ENCODE data around the gene FBN3.

The FBN3 gene

GRCh38 chr19:8046569-8047165 lies 102.7 kb downstream of the FBN3 start:
- TF ChIP-seq FOXP2 (optimal IDR thresholded peaks at IDR 0.05; ENCODE audit: control extremely low read depth, extremely low read length, insufficient read depth) (no peak), EZH2 (IDR thresholded peaks at IDR 0.05) (no peak)
- H3K9me3 ChIP-seq (ENCODE audit: low read depth, low read length), result no peaks in the 10 kb centered on the region
- no peak overlapping the region for H3K9ac ChIP-seq (ENCODE audit: insufficient read length)
- no peak overlapping the region for H3K4me3 ChIP-seq
- DNase-seq (ENCODE audit: low read depth, low spot score), result no peak
- H3K36me3 ChIP-seq (ENCODE audit: insufficient read depth, low read length), result no peaks in the 10 kb centered on the region
- H3K27ac ChIP-seq, result no peak overlapping the region

GRCh38 chr19:8045872-8046568 lies 103.4 kb downstream of the FBN3 start:
- H3K27ac ChIP-seq, result no peak overlapping the region
- H3K9ac ChIP-seq (ENCODE audit: insufficient read length), result no peak overlapping the region
- DNase-seq (ENCODE audit: low read depth, low spot score), result no peak

GRCh38 chr19:8044018-8044417 lies 105.4 kb downstream of the FBN3 start:
- TF ChIP-seq EZH2 (IDR thresholded peaks at IDR 0.05) (no peak), POLR2AphosphoS5 (IDR thresholded peaks at IDR 0.05; ENCODE audit: borderline replicate concordance, low read depth, low read length) (no peak), FOXP2 (optimal IDR thresholded peaks at IDR 0.05; ENCODE audit: control extremely low read depth, extremely low read length, insufficient read depth) (no peak)
- no peak for DNase-seq (ENCODE audit: low read depth, low spot score)
- H3K36me3 ChIP-seq (ENCODE audit: insufficient read depth, low read length), result no peaks in the 10 kb centered on the region
- H3K27ac ChIP-seq, result no peak overlapping the region
- no peak overlapping the region for H3K9ac ChIP-seq (ENCODE audit: insufficient read length)
- no peak overlapping the region for H3K4me3 ChIP-seq
- no peaks in the 10 kb centered on the region for H3K9me3 ChIP-seq (ENCODE audit: low read depth, low read length)

More at GRCh38 chr19:8045872-8046568, 103.4 kb downstream of the FBN3 start:
- TF ChIP-seq POLR2AphosphoS5 (IDR thresholded peaks at IDR 0.05; ENCODE audit: borderline replicate concordance, low read depth, low read length) (no peak), EZH2 (IDR thresholded peaks at IDR 0.05) (no peak), FOXP2 (optimal IDR thresholded peaks at IDR 0.05; ENCODE audit: control extremely low read depth, extremely low read length, insufficient read depth) (no peak)
- no peaks in the 10 kb centered on the region for H3K9me3 ChIP-seq (ENCODE audit: low read depth, low read length)
- H3K4me3 ChIP-seq, result no peak overlapping the region
- H3K36me3 ChIP-seq (ENCODE audit: insufficient read depth, low read length), result no peaks in the 10 kb centered on the region

DNA sequence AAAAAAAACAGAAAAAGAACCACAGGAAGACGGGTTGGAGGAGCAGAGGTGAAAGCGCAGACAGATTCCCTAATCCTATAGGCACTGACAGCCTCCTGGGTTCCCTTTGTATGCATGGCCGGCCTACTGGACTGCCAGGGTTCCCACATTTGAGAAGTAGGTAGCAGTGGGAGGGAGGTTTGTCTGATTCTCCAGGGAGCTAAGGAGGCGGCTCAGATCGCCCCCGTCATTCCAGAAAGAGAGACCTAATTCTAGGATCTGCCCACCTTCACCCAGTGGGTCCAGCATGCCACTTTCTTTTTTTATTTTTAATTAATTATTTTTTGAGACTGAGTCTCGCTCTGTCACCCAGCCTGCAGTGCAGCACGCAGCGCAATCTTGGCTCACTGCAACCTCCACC lies 106.5 kb downstream of the FBN3 start:
- H3K9me3 ChIP-seq (ENCODE audit: low read depth, low read length), result no peaks in the 10 kb centered on the region
- TF ChIP-seq EZH2 (IDR thresholded peaks at IDR 0.05) (no peak), FOXP2 (optimal IDR thresholded peaks at IDR 0.05; ENCODE audit: control extremely low read depth, extremely low read length, insufficient read depth) (no peak), POLR2AphosphoS5 (IDR thresholded peaks at IDR 0.05; ENCODE audit: borderline replicate concordance, low read depth, low read length) (no peak)

GRCh38 chr19:8041531-8041931 lies 107.9 kb downstream of the FBN3 start:
- H3K36me3 ChIP-seq (ENCODE audit: insufficient read depth, low read length), result no peaks in the 10 kb centered on the region
- H3K4me3 ChIP-seq, result no peak overlapping the region
- no peak for DNase-seq (ENCODE audit: low read depth, low spot score)
- TF ChIP-seq EZH2 (IDR thresholded peaks at IDR 0.05) (no peak), POLR2AphosphoS5 (IDR thresholded peaks at IDR 0.05; ENCODE audit: borderline replicate concordance, low read depth, low read length) (no peak), FOXP2 (optimal IDR thresholded peaks at IDR 0.05; ENCODE audit: control extremely low read depth, extremely low read length, insufficient read depth) (no peak)
- no peaks in the 10 kb centered on the region for H3K9me3 ChIP-seq (ENCODE audit: low read depth, low read length)
- no peak overlapping the region for H3K27ac ChIP-seq
- H3K9ac ChIP-seq (ENCODE audit: insufficient read length), result no peak overlapping the region

More for the DNA sequence above, 106.5 kb downstream of the FBN3 start:
- DNase-seq (ENCODE audit: low read depth, low spot score), result no peak
- Histone ChIP-seq H3K27ac (no peak overlapping the region), H3K4me3 (no peak overlapping the region), H3K36me3 (ENCODE audit: insufficient read depth, low read length) (no peaks in the 10 kb centered on the region), H3K9ac (ENCODE audit: insufficient read length) (no peak overlapping the region)

GRCh38 chr19:8039231-8039630 lies 110.2 kb downstream of the FBN3 start:
- no peak for DNase-seq (ENCODE audit: low read depth, low spot score)
- Histone ChIP-seq H3K9me3 (ENCODE audit: low read depth, low read length) (no peaks in the 10 kb centered on the region), H3K9ac (ENCODE audit: insufficient read length) (no peak overlapping the region), H3K4me3 (no peak overlapping the region), H3K36me3 (ENCODE audit: insufficient read depth, low read length) (no peaks in the 10 kb centered on the region), H3K27ac (no peak overlapping the region)
- no peak for TF ChIP-seq FOXP2 (optimal IDR thresholded peaks at IDR 0.05; ENCODE audit: control extremely low read depth, extremely low read length, insufficient read depth)
- TF ChIP-seq EZH2 (IDR thresholded peaks at IDR 0.05), result no peak
- TF ChIP-seq POLR2AphosphoS5 (IDR thresholded peaks at IDR 0.05; ENCODE audit: borderline replicate concordance, low read depth, low read length), result no peak

GRCh38 chr19:8038815-8039214 lies 110.6 kb downstream of the FBN3 start:
- Histone ChIP-seq H3K9me3 (ENCODE audit: low read depth, low read length) (no peaks in the 10 kb centered on the region), H3K36me3 (ENCODE audit: insufficient read depth, low read length) (no peaks in the 10 kb centered on the region), H3K27ac (no peak overlapping the region), H3K9ac (ENCODE audit: insufficient read length) (no peak overlapping the region), H3K4me3 (no peak overlapping the region)
- DNase-seq (ENCODE audit: low read depth, low spot score), result no peak
- no peak for TF ChIP-seq POLR2AphosphoS5 (IDR thresholded peaks at IDR 0.05; ENCODE audit: borderline replicate concordance, low read depth, low read length)
- TF ChIP-seq EZH2 (IDR thresholded peaks at IDR 0.05), result no peak
- no peak for TF ChIP-seq FOXP2 (optimal IDR thresholded peaks at IDR 0.05; ENCODE audit: control extremely low read depth, extremely low read length, insufficient read depth)

DNA sequence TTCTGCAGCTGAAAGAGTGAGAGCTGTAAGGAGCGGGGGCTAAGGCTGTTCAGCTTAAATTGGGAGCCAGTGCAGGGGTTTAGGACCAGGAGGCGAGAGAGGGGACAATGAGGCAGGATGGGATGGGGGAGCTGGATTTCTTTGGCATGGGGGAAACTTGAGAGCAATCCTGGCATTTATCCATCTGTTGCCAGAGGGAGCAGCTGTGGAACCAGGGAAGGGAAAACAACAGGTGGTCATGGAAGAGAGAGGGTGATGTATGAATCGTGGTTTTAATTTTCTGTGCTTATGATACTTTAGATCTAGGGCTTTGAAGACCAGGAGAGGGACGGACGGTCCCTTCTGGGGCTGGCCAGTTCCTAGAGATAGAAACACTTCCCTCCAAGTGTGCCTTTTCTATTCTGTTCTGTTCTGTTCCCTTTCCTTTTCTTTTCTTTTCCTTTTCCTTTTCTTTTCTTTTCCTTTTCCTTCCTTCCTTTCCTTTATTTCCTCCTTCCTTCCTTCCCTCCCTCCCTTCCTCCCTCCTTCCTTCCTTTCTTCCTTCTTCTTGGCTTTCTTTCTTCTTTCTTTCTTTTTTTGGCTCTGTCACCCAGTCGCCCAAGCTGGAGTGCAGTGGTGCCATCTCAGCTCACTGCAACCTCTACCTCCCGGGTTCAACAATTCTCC lies 112.8 kb downstream of the FBN3 start:
- DNase-seq (ENCODE audit: low read depth, low spot score), result no peak

More for the DNA sequence above, 112.8 kb downstream of the FBN3 start:
- Histone ChIP-seq H3K9me3 (ENCODE audit: low read depth, low read length) (no peaks in the 10 kb centered on the region), H3K4me3 (no peak overlapping the region), H3K9ac (ENCODE audit: insufficient read length) (no peak overlapping the region), H3K27ac (no peak overlapping the region), H3K36me3 (ENCODE audit: insufficient read depth, low read length) (no peaks in the 10 kb centered on the region)
- TF ChIP-seq FOXP2 (optimal IDR thresholded peaks at IDR 0.05; ENCODE audit: control extremely low read depth, extremely low read length, insufficient read depth) (no peak), EZH2 (IDR thresholded peaks at IDR 0.05) (no peak), POLR2AphosphoS5 (IDR thresholded peaks at IDR 0.05; ENCODE audit: borderline replicate concordance, low read depth, low read length) (no peak)
